SU-DHL-6 (cell line): Measurements from ENCODE around the gene ATRN.

Experiments used
- H2AFZ ChIP-seq: fragments of 200-600 bp; sonication (generic); 2 replicates; pipeline ENCODE4 v1.6.1; 2014; ENCODE audit warnings: low read depth, mild to moderate bottlenecking, moderate library complexity, mixed read lengths, antibody characterized with exemption, low read length; ENCODE audit not compliant: severe bottlenecking
- H3F3A ChIP-seq: fragments of 200-600 bp; shearing (Covaris generic); 2 replicates; pipeline ENCODE4 v1.6.0; 2016; ENCODE audit warnings: antibody characterized with exemption, mild to moderate bottlenecking; ENCODE audit not compliant: insufficient read depth
- H3K27ac ChIP-seq: fragments of 200-600 bp; sonication (generic); 2 replicates; pipeline ENCODE4 v1.5.1; 2016; ENCODE audit warnings: low read depth, mild to moderate bottlenecking, low read length, moderate library complexity, mixed read lengths
- H3K27me3 ChIP-seq: fragments of 200-600 bp; sonication (generic), shearing (Covaris generic); 2 replicates; pipeline ENCODE4 v1.6.0; 2014; ENCODE audit warnings: mild to moderate bottlenecking, low read length
- H3K36me3 ChIP-seq: fragments of 200-600 bp; sonication (generic); 2 replicates; pipeline ENCODE4 v1.6.1; 2014; ENCODE audit warnings: mild to moderate bottlenecking, low read length, mixed read lengths
- H3K4me2 ChIP-seq: fragments of 300-600, 200-600 bp; shearing (Covaris generic), sonication (generic); 2 replicates; pipeline ENCODE4 v1.6.0; 2014; ENCODE audit warnings: low read length, low read depth, mild to moderate bottlenecking; ENCODE audit not compliant: poor library complexity, severe bottlenecking
- H3K4me3 ChIP-seq: fragments of 200-600 bp; sonication (generic); 2 replicates; pipeline ENCODE4 v1.5.1; 2014; ENCODE audit warnings: antibody characterized with exemption, low read length, mild to moderate bottlenecking, mixed read lengths; ENCODE audit not compliant: insufficient read depth, poor library complexity, severe bottlenecking
- H3K79me2 ChIP-seq: fragments of 200-600 bp; sonication (generic); 2 replicates; pipeline ENCODE4 v1.6.1; 2014; ENCODE audit warnings: mild to moderate bottlenecking, low read length, moderate library complexity; ENCODE audit not compliant: insufficient read depth
- H3K9ac ChIP-seq: fragments of 200-600 bp; sonication (generic); 2 replicates; pipeline ENCODE4 v1.7.0; 2014; ENCODE audit warnings: mild to moderate bottlenecking, low read length
- H3K9me2 ChIP-seq: fragments of 200-600 bp; sonication (generic); replicated peaks from 2 replicates; pipeline ENCODE4 v1.6.1; 2014; ENCODE audit warnings: low read length; ENCODE audit not compliant: insufficient read depth
- H3K9me3 ChIP-seq: fragments of 200-600 bp; sonication (generic); 2 replicates; pipeline ENCODE4 v1.6.1; 2014; ENCODE audit warnings: low read length, mixed read lengths; ENCODE audit not compliant: insufficient read depth
- H4K20me1 ChIP-seq: fragments of 200-600 bp; sonication (generic); 2 replicates; pipeline ENCODE4 v1.6.1; 2014; ENCODE audit warnings: low read depth, mild to moderate bottlenecking, antibody characterized with exemption, low read length, moderate library complexity, mixed read lengths
- CTCF ChIP-seq: fragments of 200-600 bp; sonication (generic); IDR thresholded peaks from one replicate; pipeline ENCODE4 v1.5.1; 2017; ENCODE audit warnings: antibody characterized with exemption, mild to moderate bottlenecking, low read length, moderate library complexity; ENCODE audit not compliant: insufficient read depth, poor library complexity, severe bottlenecking
- EZH2phosphoT487 ChIP-seq: fragments of 200-600 bp; sonication (generic), shearing (Covaris generic); conservative IDR thresholded peaks from 2 replicates; pipeline ENCODE4 v1.6.1; 2018; ENCODE audit warnings: mild to moderate bottlenecking, antibody characterized with exemption, low read length, moderate library complexity, mixed read lengths

Gene ATRN

GRCh38 chr20:3456648-3457047 lies 14.2 kb upstream of the ATRN start:
- Histone ChIP-seq H3K4me2 (no peak overlapping the region), H3K27me3 (no peaks in the 10 kb centered on the region), H2AFZ (no peak overlapping the region), H3K79me2 (no peaks in the 10 kb centered on the region), H3K9me3 (no peaks in the 10 kb centered on the region), H3K9ac (no peak overlapping the region), H3K36me3 (no peaks in the 10 kb centered on the region), H3F3A (no peaks in the 10 kb centered on the region), H3K9me2 (no peaks in the 10 kb centered on the region), H4K20me1 (no peaks in the 10 kb centered on the region), H3K4me3 (no peak overlapping the region), H3K27ac (no peak overlapping the region)
- TF ChIP-seq CTCF (no peak), EZH2phosphoT487 (no peak)

- H3K36me3 ChIP-seq = no peaks in the 10 kb centered on the region
- no peak overlapping the region for H3K9ac ChIP-seq
- H2AFZ ChIP-seq = no peak overlapping the region
- H3K9me3 ChIP-seq = no peaks in the 10 kb centered on the region
- no peaks in the 10 kb centered on the region for H3F3A ChIP-seq
- no peaks in the 10 kb centered on the region for H3K79me2 ChIP-seq
- H3K9me2 ChIP-seq = no peaks in the 10 kb centered on the region
- no peaks in the 10 kb centered on the region for H3K27me3 ChIP-seq
- no peak for TF ChIP-seq CTCF
- no peak for TF ChIP-seq EZH2phosphoT487
- no peak overlapping the region for H3K4me3 ChIP-seq
- no peaks in the 10 kb centered on the region for H4K20me1 ChIP-seq
- H3K4me2 ChIP-seq = no peak overlapping the region
- no peak overlapping the region for H3K27ac ChIP-seq
Measured at GRCh38 chr20:3459881-3460307, 10.9 kb upstream of the ATRN start.

- no peaks in the 10 kb centered on the region for H3K9me2 ChIP-seq
- no peaks in the 10 kb centered on the region for H3K36me3 ChIP-seq
- H3K4me3 ChIP-seq = no peak overlapping the region
- no peak overlapping the region for H3K9ac ChIP-seq
- H3K4me2 ChIP-seq = no peak overlapping the region
- H3K27me3 ChIP-seq = no peaks in the 10 kb centered on the region
- no peaks in the 10 kb centered on the region for H3K9me3 ChIP-seq
- H3K27ac ChIP-seq = no peak overlapping the region
- no peak for TF ChIP-seq EZH2phosphoT487
- no peak for TF ChIP-seq CTCF
- H3K79me2 ChIP-seq = no peaks in the 10 kb centered on the region
- H2AFZ ChIP-seq = no peak overlapping the region
- no peaks in the 10 kb centered on the region for H3F3A ChIP-seq
- H4K20me1 ChIP-seq = no peaks in the 10 kb centered on the region
Measured at GRCh38 chr20:3461211-3461771, 9.5 kb upstream of the ATRN start.
